A549 (cell line): ENCODE data around the gene MIB1. TPM values are rescaled to one million over a fixed set of nuclear protein-coding genes. Genes with fewer than 3 reads are reported as not detected.

Experiments used
- ATAC-seq, 2 experiments: fragments of 200-7000 bp in 1 of 2; fragments of >200 bp in 1 of 2; cut with Nextera tagmentation in 1 of 2; cut with Tn5 transposase in 1 of 2; 3 replicates each; pipeline versions ENCODE4 v1.8.0 to v1.9.1; 2018 to 2020; ENCODE audit warnings: mild to moderate bottlenecking in 1 of 2, moderate library complexity in 1 of 2
- CTCF ChIA-PET: fragments of 300-600 bp; sonication (Branson Sonifier 250); formaldehyde crosslinking; extraction: SDS; loops from one replicate; lab custom pipeline; 2021; ENCODE audit warnings: antibody characterized with exemption, inconsistent platforms; lab: Yijun Ruan, JAX
- POLR2A ChIA-PET: fragments of 350-600 bp; formaldehyde crosslinking; extraction: SDS; loops from one replicate; lab custom pipeline; 2021; ENCODE audit warnings: antibody characterized with exemption, inconsistent platforms; lab: Yijun Ruan, JAX
- DNase-seq, 2 experiments: peaks; one replicate each; pipeline versions ENCODE4 v3.0.0 to v3.0.0-alpha.2; 2011 to 2016; ENCODE audit warnings: low read depth in 1 of 2, low spot score in 1 of 2
- FAIRE-seq: peaks from 2 replicates; lab custom pipeline; 2011; peaks lifted over from hg19 to GRCh38; lab: Jason Lieb, UNC
- H3K27ac ChIP-seq, 2 experiments: fragments of >200 bp; sonication (Bioruptor Twin); formaldehyde crosslinking; 3 replicates each; pipeline ENCODE4 v1.5.1; 2016 to 2017
- H3K4me1 ChIP-seq: fragments of >200 bp; sonication (Bioruptor Twin); formaldehyde crosslinking; 3 replicates; pipeline ENCODE4 v1.6.1; 2016
- H3K4me2 ChIP-seq: fragments of >200 bp; sonication (Bioruptor Twin); formaldehyde crosslinking; 3 replicates; pipeline ENCODE4 v1.6.1; 2016
- H3K4me3 ChIP-seq: fragments of >200 bp; sonication (Bioruptor Twin); formaldehyde crosslinking; 3 replicates; pipeline ENCODE4 v1.5.1; 2016
- H3K9me3 ChIP-seq: fragments of >200 bp; sonication (Bioruptor Twin); formaldehyde crosslinking; 3 replicates; pipeline ENCODE4 v1.6.1; 2016
- BCL3 ChIP-seq: fragments of >200 bp; sonication (Bioruptor Twin); formaldehyde crosslinking; IDR thresholded peaks from 3 replicates; pipeline ENCODE4 v1.6.1; 2016
- BHLHE40 ChIP-seq: IDR thresholded peaks from 2 replicates; pipeline ENCODE4 v1.6.1; 2012; ENCODE audit warnings: low read depth, low read length, inconsistent platforms
- CBX8 ChIP-seq: fragments of 200-600 bp; sonication (generic); IDR thresholded peaks from 2 replicates; pipeline ENCODE4 v1.6.1; 2016
- CHD2 ChIP-seq: fragments of 150-350 bp; IDR thresholded peaks from 2 replicates; pipeline ENCODE4 v1.6.1; 2014; ENCODE audit warnings: low read length; ENCODE audit not compliant: partially characterized antibody
- FOSB ChIP-seq: fragments of 250-450 bp; sonication (Bioruptor Pico); IDR thresholded peaks from 2 replicates; pipeline ENCODE4 v1.5.0; 2020; ENCODE audit warnings: mild to moderate bottlenecking, moderate library complexity
- GATA3 ChIP-seq: IDR thresholded peaks from 2 replicates; pipeline ENCODE4 v1.6.1; 2012; ENCODE audit warnings: borderline replicate concordance
- HMGXB4 ChIP-seq: fragments of 250-450 bp; sonication (Bioruptor Pico); IDR thresholded peaks from 2 replicates; pipeline ENCODE4 v1.5.0; 2021; ENCODE audit warnings: mild to moderate bottlenecking, moderate library complexity, borderline replicate concordance
- JUN ChIP-seq, 2 experiments: fragments of >200 bp; sonication (Bioruptor Twin); formaldehyde crosslinking; IDR thresholded peaks; 2 replicates in 1 of 2; 3 replicates in 1 of 2; pipeline ENCODE4 v1.6.1; 2016 to 2017
- JUNB ChIP-seq: fragments of >200 bp; sonication (Bioruptor Twin); formaldehyde crosslinking; IDR thresholded peaks from 2 replicates; pipeline ENCODE4 v1.6.1; 2016
- KDM5A ChIP-seq: fragments of 200-600 bp; sonication (generic); IDR thresholded peaks from 2 replicates; pipeline ENCODE4 v1.6.1; 2016; ENCODE audit warnings: antibody characterized with exemption, mild to moderate bottlenecking
- MAZ ChIP-seq: fragments of 150-350 bp; IDR thresholded peaks from 2 replicates; pipeline ENCODE4 v1.6.1; 2014; ENCODE audit warnings: antibody characterized with exemption, low read depth, low read length, borderline replicate concordance
- MYC ChIP-seq: IDR thresholded peaks from 2 replicates; pipeline ENCODE4 v1.6.1; 2012; ENCODE audit warnings: mild to moderate bottlenecking, inconsistent platforms, low read length, improper control_type of control experiment, borderline replicate concordance
- NFE2L2 ChIP-seq: fragments of 150-350 bp; conservative IDR thresholded peaks from 2 replicates; pipeline ENCODE4 v1.6.1; 2014; ENCODE audit warnings: low read length
- REST ChIP-seq: fragments of 200-600 bp; sonication (generic); IDR thresholded peaks from 2 replicates; pipeline ENCODE4 v1.6.1; 2016; ENCODE audit warnings: antibody characterized with exemption, mild to moderate bottlenecking, moderate library complexity
- TFCP2L1 ChIP-seq: fragments of 250-450 bp; sonication (Bioruptor Pico); IDR thresholded peaks from 2 replicates; pipeline ENCODE4 v1.5.0; 2021; ENCODE audit warnings: mild to moderate bottlenecking
- ZC3H11A ChIP-seq: fragments of 450-650 bp; IDR thresholded peaks from 2 replicates; pipeline ENCODE4 v1.6.1; 2014; ENCODE audit warnings: antibody characterized with exemption, mild to moderate bottlenecking
- ZNF302 ChIP-seq: fragments of 250-450 bp; sonication (Bioruptor Pico); IDR thresholded peaks from 2 replicates; pipeline ENCODE4 v1.9.0; 2021; ENCODE audit warnings: inconsistent platforms, mild to moderate bottlenecking, moderate library complexity
- ZSCAN20 ChIP-seq: fragments of 250-450 bp; sonication (Bioruptor Pico); IDR thresholded peaks from 2 replicates; pipeline ENCODE4 v1.8.0; 2022; ENCODE audit warnings: mild to moderate bottlenecking, moderate library complexity
- WGBS: methylation state at CpG from one replicate; pipeline ENCODE4 v1.1.6; 2017; ENCODE audit errors: missing lambda C conversion rate; 5-methylcytosine and 5-hydroxymethylcytosine counted together
- polyA plus RNA-seq, 4 experiments: library from polyadenylated mRNA; depleted of rRNA in 3 of 4; stranded (reverse); fragments of >200 nt; fragmentation: RNase III in 1 of 4; extraction: RNeasy Plus Mini Kit Qiagen cat#74134 plus additional on column Dnase treatment in 1 of 4; gene quantifications; 2 replicates in 3 of 4; 3 replicates in 1 of 4; pipeline ENCODE4 v1.2.3, GENCODE V29; 2011 to 2017

The MIB1 gene
- polyA plus RNA-seq, 2 of the 4 experiments (the other 2 are of a cell fraction) = 9.6 to 22.2 TPM

GRCh38 chr18:21833604-21834298, 93.2 kb downstream of the MIB1 start:
- H3K27ac ChIP-seq = no peak overlapping the region
- no peak for TF ChIP-seq TFCP2L1 (CRISPR knock-in tag)
- no peak for TF ChIP-seq ZC3H11A
- no peak for TF ChIP-seq ZNF302 (CRISPR knock-in tag)
- TF ChIP-seq HMGXB4 (CRISPR knock-in tag) = no peak
- no peak for TF ChIP-seq MYC
- no peak for TF ChIP-seq FOSB (CRISPR knock-in tag)
- no peak for TF ChIP-seq KDM5A
- no peak for TF ChIP-seq BHLHE40
- TF ChIP-seq NFE2L2 = no peak
- TF ChIP-seq MAZ = no peak
- no peak for TF ChIP-seq GATA3
- TF ChIP-seq JUN (IDR thresholded peaks at IDR 0.05) = no peak
- CTCF ChIA-PET = interaction anchor here (1.7 kb wide), 1 partner anchor 16 kb away, joined by 5 read pairs; no protein-coding TSS in a partner anchor
- 83% methylated on average over 4 of the region's 4 CpGs for WGBS
- FAIRE-seq (no peak), ATAC-seq (no peak), DNase-seq (no peak)
- no peaks in the 10 kb centered on the region for H3K9me3 ChIP-seq
- no peak overlapping the region for H3K4me2 ChIP-seq
- POLR2A ChIA-PET = no interaction called here
- H3K4me3 ChIP-seq = no peak overlapping the region
- no peaks in the 10 kb centered on the region for H3K4me1 ChIP-seq

- WGBS = 92% methylated on average over 3 of the region's 3 CpGs
- ATAC-seq (no peak), DNase-seq (no peak), FAIRE-seq (no peak)
- no peak for TF ChIP-seq CHD2
- TF ChIP-seq REST = no peak
- no peak for TF ChIP-seq ZSCAN20 (CRISPR knock-in tag)
- TF ChIP-seq CBX8 = no peak
- no peak for TF ChIP-seq BCL3
- TF ChIP-seq JUNB = no peak
- no peak for TF ChIP-seq KDM5A
- no peaks in the 10 kb centered on the region for H3K9me3 ChIP-seq
- CTCF ChIA-PET = no interaction called here
- H3K4me3 ChIP-seq = no peak overlapping the region
- H3K4me2 ChIP-seq = no peak overlapping the region
- POLR2A ChIA-PET = no interaction called here
- no peak overlapping the region for H3K27ac ChIP-seq
- H3K4me1 ChIP-seq = no peaks in the 10 kb centered on the region
These were observed 93.7 kb downstream of the MIB1 start for GRCh38 chr18:21834299-21834660.
